Peyer's patch (tissue), 4 donors: ENCODE measurements around the gene CHCHD3. TPM values are rescaled to one million over a fixed set of nuclear protein-coding genes. Genes with fewer than 3 reads are reported as not detected.

Source experiments
- DNase-seq, 3 donors: peaks; one replicate each; pipeline ENCODE4 v3.0.0-alpha.2; 2017 to 2019
- H3K27ac ChIP-seq, 4 donors: fragments of 200-600 bp; sonication (generic); one replicate each; pipeline ENCODE4 v1.5.1; 2016 to 2019
- H3K27me3 ChIP-seq, 2 donors: fragments of 200-600 bp; sonication (generic); one replicate each; pipeline ENCODE4 v1.5.1; 2019
- H3K36me3 ChIP-seq, 3 donors: fragments of 200-600 bp; sonication (generic); one replicate each; pipeline ENCODE4 v1.5.1; 2016 to 2019
- H3K4me1 ChIP-seq, 4 donors: fragments of 200-600 bp; sonication (generic); one replicate each; pipeline ENCODE4 v1.5.1; 2016 to 2019
- H3K4me3 ChIP-seq, 4 donors: fragments of 200-600 bp; sonication (generic); 1 replicate in 3 of 4; 2 replicates in 1 of 4; pipeline ENCODE4 v1.5.1; 2016 to 2019; ENCODE audit warnings: mild to moderate bottlenecking in 1 of 4
- H3K9me3 ChIP-seq, 4 donors: fragments of 200-600 bp; sonication (generic); one replicate each; pipeline ENCODE4 v1.5.1; 2016 to 2019; ENCODE audit warnings: mild to moderate bottlenecking in 1 of 4
- POLR2A ChIP-seq, 2 donors: fragments of 450-650 bp; IDR thresholded peaks; one replicate each; pipeline ENCODE4 v1.5.1; 2017; ENCODE audit warnings: antibody characterized with exemption in 2 of 2, mild to moderate bottlenecking in 2 of 2, moderate library complexity in 2 of 2
- total RNA-seq, 4 donors: library from RNA; depleted of rRNA; stranded (reverse); fragments of >200 nt; gene quantifications; one replicate each; pipeline ENCODE4 v1.1.0, GENCODE V29; 2016
- TF ChIP-seq, protein P1 (sequence below), 6 experiments: fragments of 450-650 bp in 4 of 6; fragments of 200-600 bp in 2 of 6; sonication (generic) in 1 of 6; IDR thresholded peaks; one replicate each; pipeline ENCODE4 v1.5.1; 2017 to 2019; ENCODE audit warnings: antibody characterized with exemption in 6 of 6, mild to moderate bottlenecking in 3 of 6, moderate library complexity in 1 of 6

Gene CHCHD3
- total RNA-seq, 4 donors from 2014 or later, result 53.9 to 114 (median 84.0) TPM

- H3K27me3 ChIP-seq, result no peaks in the 10 kb centered on the region
- H3K4me1 ChIP-seq, result no peaks in the 10 kb centered on the region
- no peaks in the 10 kb centered on the region for H3K36me3 ChIP-seq
- no peaks in the 10 kb centered on the region for H3K9me3 ChIP-seq
- DNase-seq, result no peak
- no peak overlapping the region for H3K4me3 ChIP-seq
- TF ChIP-seq POLR2A (IDR thresholded peaks at IDR 0.05), result no peak
- H3K27ac ChIP-seq, result no peak overlapping the region
Measured at GRCh38 chr7:133001727-133002126, 80.2 kb downstream of the CHCHD3 start.

DNA sequence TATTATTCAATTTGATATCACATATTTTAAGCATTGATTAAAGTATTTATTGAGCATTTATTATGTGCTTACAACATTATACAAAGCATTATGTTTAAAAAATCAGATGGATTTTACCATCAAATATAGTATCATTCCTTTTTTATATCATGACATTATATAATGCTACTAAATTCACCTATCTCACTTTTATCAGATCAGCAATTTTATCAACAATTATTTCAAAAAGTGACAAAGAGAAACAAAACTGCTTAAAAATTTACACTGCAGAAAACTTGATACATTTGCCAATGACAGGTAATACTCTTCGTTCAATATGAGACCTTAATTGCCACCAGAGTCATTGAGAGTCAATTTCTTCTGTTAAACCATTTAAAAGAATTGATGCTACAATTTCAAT, 82.0 kb downstream of the CHCHD3 start:
- Histone ChIP-seq H3K36me3 (no peaks in the 10 kb centered on the region), H3K4me3 (no peak overlapping the region), H3K9me3 (no peaks in the 10 kb centered on the region), H3K27ac (no peak overlapping the region), H3K4me1 (no peaks in the 10 kb centered on the region), H3K27me3 (no peaks in the 10 kb centered on the region)
- DNase-seq, result no peak
- TF ChIP-seq, protein P1, sequence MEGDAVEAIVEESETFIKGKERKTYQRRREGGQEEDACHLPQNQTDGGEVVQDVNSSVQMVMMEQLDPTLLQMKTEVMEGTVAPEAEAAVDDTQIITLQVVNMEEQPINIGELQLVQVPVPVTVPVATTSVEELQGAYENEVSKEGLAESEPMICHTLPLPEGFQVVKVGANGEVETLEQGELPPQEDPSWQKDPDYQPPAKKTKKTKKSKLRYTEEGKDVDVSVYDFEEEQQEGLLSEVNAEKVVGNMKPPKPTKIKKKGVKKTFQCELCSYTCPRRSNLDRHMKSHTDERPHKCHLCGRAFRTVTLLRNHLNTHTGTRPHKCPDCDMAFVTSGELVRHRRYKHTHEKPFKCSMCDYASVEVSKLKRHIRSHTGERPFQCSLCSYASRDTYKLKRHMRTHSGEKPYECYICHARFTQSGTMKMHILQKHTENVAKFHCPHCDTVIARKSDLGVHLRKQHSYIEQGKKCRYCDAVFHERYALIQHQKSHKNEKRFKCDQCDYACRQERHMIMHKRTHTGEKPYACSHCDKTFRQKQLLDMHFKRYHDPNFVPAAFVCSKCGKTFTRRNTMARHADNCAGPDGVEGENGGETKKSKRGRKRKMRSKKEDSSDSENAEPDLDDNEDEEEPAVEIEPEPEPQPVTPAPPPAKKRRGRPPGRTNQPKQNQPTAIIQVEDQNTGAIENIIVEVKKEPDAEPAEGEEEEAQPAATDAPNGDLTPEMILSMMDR (IDR thresholded peaks at IDR 0.05), result no peak
- TF ChIP-seq POLR2A (IDR thresholded peaks at IDR 0.05), result no peak

- no peaks in the 10 kb centered on the region for H3K4me1 ChIP-seq
- no peak for DNase-seq
- TF ChIP-seq, protein P1 (IDR thresholded peaks at IDR 0.05), result no peak
- no peak for TF ChIP-seq POLR2A (IDR thresholded peaks at IDR 0.05)
- no peaks in the 10 kb centered on the region for H3K9me3 ChIP-seq
- no peaks in the 10 kb centered on the region for H3K27me3 ChIP-seq
- no peak overlapping the region for H3K4me3 ChIP-seq
- no peaks in the 10 kb centered on the region for H3K36me3 ChIP-seq
- H3K27ac ChIP-seq, result no peak overlapping the region
Measured at GRCh38 chr7:132998763-132999162, 83.1 kb downstream of the CHCHD3 start.

- H3K9me3 ChIP-seq, result no peaks in the 10 kb centered on the region
- H3K27me3 ChIP-seq, result no peaks in the 10 kb centered on the region
- H3K36me3 ChIP-seq, result no peaks in the 10 kb centered on the region
- H3K4me1 ChIP-seq, result no peaks in the 10 kb centered on the region
- TF ChIP-seq, protein P1 (IDR thresholded peaks at IDR 0.05), result no peak
- no peak for TF ChIP-seq POLR2A (IDR thresholded peaks at IDR 0.05)
- no peak overlapping the region for H3K27ac ChIP-seq
- no peak for DNase-seq
- no peak overlapping the region for H3K4me3 ChIP-seq
Measured at GRCh38 chr7:132997505-132997904, 84.4 kb downstream of the CHCHD3 start.

- H3K9me3 ChIP-seq, result no peaks in the 10 kb centered on the region
- H3K4me1 ChIP-seq, result no peaks in the 10 kb centered on the region
- no peak for TF ChIP-seq POLR2A (IDR thresholded peaks at IDR 0.05)
- TF ChIP-seq, protein P1 (IDR thresholded peaks at IDR 0.05), result no peak
- no peak overlapping the region for H3K4me3 ChIP-seq
- no peaks in the 10 kb centered on the region for H3K27me3 ChIP-seq
- H3K27ac ChIP-seq, result no peak overlapping the region
- no peak for DNase-seq
- no peaks in the 10 kb centered on the region for H3K36me3 ChIP-seq
Measured at GRCh38 chr7:132996581-132997242, 85.2 kb downstream of the CHCHD3 start.

DNA sequence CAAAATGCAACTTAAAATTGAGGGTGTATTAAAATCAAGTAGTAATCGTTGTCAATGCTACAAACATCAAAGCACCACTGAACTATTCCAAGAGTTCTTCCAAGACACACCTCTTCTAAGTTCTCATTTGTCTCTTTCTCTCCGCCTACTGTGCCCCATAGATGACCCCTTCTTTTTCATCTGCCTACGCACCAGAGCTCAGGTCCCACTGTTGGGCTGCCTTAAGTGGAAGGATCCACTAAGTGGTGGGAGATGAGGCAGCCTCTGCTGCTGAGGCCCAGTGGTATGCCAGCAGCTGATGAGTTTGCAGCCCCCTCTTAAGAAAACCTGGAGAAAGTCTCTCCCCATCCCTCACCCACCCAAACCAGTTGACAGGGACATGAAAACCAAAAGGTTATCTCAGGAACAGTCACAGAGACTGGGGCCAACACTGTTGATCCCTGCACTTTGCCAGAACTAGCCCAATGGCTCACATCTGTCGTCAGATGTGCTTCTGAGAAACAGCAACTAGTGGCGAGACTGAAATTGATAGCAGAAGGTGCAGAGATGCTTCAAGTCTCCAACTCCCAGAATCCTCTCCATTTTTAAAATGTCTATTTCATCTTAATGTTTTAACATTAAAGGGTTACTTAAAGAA, 88.4 kb downstream of the CHCHD3 start:
- Histone ChIP-seq H3K9me3 (no peaks in the 10 kb centered on the region), H3K36me3 (no peaks in the 10 kb centered on the region), H3K4me1 (no peaks in the 10 kb centered on the region), H3K4me3 (no peak overlapping the region), H3K27ac (no peak overlapping the region), H3K27me3 (no peaks in the 10 kb centered on the region)
- TF ChIP-seq, protein P1 (IDR thresholded peaks at IDR 0.05), result no peak
- TF ChIP-seq POLR2A (IDR thresholded peaks at IDR 0.05), result no peak
- DNase-seq, result no peak
